GM19455 (cell line): Measurements from ENCODE around the gene QSOX2.
"Not testable (repeated sequence)": the region's sequence is repeated elsewhere in the genome, so short reads cannot be mapped to it uniquely, and the experiment has no call there.

Source experiments
- ATAC-seq: cut with Tn5 transposase; IDR thresholded peaks from one replicate; pipeline ENCODE4 v1.9.1; 2021; ENCODE audit not compliant: unreplicated experiment

Gene QSOX2

DNA sequence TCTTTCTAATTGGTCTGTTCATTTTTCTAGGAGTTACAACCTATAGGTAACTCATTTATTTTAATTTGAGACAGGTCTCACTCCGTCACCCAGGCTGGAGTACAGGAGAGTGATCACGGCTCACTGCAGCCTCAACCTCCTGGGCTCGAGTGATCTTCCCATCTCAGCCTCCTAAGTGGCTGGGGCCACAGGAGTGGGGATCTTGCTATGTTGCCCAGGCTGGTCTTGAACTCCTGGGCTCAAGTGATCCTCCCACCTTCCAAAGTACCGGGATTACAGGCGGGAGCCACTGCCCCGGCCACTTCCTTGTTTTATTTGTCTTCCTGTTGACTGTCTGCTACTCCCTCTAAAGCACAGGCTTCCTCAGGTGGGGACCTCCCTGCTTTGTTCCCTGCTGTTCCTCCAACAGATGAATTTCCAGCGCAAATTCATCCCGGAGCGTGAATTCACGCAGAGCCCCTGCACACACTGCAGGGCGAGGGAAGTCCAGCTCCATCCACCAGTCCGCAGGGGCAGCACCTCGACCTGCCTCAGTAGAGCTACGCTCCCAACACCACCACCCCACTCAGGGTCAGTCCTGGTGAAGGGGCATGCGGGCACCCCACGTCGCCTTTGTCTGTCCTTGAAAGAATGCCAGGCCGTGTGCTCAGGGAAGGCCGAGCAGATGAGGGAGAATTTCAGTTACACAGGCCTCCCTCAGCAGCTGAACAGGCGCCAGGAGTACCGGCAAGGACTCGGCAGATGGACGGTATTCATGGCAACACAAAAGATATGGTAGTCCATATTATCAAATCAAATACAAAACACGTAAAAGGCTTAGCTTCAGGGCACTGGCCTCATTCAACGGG is 6.3 kb downstream of the QSOX2 start:
- ATAC-seq: no peak

DNA sequence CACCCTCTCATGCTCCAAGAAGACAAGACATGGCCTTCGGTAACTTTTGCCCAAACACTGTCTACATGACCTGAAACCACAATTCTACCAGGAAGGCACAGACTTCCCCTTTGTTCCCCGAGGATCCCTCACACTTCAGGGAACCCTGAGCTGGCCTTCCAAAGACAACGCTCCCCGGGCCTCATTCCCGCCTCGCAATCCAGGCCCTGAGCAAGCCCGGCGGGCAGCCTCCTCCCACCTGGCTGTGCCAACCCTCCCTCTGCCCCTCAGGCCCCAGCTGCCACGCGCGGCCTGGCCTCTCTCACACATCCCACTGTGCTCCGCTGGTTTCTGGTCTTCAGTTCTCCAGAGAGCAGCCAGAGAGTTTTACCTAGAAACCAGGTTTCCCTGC is 7.3 kb downstream of the QSOX2 start:
- ATAC-seq: no peak

DNA sequence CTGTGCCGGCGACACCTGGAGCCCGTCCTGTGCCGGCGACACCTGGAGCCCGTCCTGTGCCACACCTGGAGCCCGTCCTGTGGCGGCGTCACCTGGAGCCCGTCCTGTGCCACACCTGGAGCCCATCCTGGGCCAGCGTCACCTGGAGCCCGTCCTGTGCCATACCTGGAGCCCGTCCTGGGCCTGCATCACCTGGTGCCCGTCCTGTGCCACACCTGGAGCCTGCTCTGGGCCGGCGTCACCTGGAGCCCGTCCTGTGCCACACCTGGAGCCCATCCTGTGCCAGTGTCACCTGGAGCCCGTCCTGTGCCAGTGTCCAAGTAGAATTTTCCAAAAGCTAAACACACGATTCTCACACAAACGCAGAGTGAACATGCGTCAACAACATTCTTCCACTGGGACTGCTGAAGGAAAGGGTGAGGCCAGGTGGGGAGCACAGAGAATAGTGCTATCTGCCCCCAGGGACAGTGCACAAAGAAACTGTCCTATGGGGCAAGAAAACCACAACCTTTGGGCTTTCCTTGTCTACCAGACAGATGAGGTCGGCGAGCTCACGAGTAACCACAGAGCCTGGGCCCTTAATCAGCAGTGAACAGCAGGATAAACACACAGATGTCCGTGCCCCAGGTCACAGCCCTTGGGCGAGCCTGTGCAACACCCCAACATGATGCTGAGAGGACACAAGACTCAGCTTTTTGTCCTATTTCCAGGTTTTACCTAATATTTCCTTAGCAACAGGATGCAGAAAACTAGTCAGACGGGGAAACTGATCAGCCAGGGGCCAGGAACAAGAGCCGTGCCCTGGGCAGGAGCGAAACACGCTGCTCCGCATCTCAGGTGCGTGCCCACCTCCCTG is 7.9 kb downstream of the QSOX2 start:
- ATAC-seq: no peak

DNA sequence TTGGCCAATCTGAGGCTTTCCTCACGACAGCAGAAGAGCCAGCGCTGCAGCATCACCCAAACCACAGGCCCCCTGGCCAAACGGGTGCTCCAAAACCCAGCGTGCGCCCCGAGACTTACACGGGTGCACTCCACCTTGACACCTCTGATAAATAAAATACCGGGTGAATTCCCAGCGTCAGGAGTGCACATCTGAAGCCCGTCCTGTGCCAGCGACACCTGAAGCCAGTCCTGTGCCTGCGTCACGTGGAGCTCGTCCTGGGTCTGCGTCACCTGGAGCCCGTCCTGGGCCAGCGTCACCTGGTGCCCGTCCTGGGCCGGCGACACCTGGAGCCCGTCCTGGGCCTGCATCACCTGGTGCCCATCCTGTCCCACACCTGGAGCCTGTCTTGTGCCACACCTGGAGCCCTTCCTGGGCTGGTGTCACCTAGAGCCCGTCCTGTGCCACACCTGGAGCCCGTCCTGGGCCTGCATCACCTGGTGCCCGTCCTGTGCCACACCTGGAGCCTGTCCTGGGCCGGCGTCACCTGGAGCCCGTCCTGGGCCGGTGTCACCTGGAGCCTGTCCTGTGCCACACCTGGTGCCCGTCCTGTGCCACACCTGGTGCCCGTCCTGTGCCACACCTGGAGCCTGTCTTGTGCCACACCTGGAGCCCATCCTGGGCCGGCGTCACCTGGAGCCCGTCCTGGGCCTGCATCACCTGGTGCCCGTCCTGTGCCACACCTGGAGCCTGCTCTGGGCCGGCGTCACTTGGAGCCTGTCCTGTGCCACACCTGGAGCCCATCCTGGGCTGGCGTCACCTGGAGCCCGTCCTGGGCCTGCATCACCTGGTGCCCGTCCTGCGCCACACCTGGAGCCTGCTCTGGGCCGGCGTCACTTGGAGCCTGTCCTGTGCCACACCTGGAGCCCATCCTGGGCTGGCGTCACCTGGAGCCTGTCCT is 8.9 kb downstream of the QSOX2 start:
- not testable (repeated sequence) for ATAC-seq

DNA sequence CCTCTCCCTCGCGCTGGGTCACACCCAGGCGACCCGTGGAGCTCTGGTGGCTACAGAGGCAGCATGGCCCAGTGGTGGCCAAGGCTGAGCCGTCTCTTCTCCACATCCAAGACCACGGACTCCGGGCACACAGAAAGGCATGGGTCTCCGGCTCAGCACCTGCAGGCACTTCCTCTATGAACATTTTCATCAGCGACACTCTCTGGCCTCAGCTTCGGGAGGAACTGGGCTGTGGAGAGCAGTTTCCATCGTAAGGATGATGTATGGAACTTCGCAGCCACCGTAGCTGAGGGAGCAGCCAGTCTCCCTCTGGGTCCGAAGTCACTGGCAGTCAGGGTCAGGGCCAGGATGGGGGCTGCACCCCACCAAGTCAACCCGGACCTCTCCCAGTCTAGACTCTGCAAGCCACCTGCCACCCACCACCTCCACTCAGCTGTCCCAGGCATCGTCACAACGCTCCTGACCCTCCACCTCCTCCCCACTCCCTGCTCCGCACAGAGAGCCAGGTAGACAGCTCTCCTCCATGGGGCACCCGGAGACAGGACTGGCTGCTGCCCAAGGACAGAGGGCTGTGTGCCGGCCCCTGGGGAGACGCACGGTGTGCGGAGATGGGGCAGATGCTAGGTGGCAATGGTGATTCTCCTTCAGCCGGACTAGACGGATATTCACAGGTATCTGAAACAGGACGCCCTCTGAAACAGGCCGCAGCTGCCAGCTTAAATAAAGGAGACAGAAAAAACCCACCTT is 9.7 kb downstream of the QSOX2 start:
- ATAC-seq: no peak

DNA sequence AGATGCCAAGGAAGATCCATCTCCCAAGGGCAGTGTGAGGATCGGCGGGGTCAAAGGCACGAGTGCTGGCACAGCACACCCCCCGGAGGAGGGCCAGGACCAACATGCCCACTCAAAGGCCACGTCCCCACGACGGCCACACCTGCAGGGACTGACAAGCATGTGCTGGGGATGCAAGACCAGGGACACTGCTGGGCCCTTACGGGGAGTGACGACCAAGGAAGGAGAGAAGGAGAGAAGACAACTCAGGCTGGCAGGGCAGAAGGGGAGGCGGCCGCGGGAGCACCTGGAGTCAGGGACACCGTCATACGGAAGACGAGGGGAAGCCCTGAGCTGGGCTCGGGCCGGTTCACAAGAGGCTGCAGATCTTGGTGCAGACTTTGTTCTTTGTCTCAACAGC is 10.4 kb downstream of the QSOX2 start:
- no peak for ATAC-seq

DNA sequence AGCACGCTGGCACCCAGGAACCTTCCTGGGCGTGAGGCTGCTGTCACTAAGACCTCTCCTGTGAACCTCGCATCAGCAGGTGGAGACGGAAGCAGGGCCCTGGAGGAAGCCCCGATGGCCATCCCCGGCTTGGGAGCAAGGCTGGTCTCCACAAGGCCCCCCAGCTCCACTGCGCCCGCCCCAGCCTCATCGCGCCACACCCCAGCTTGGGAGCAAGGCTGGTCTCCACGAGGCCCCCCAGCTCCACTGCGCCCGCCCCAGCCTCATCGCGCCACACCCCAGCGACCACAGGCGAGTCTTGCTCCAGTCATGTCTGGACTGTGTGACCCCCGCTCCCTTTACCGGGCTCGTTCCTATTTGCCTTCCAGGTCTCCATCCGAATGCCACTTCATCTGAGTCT is 11.0 kb downstream of the QSOX2 start:
- ATAC-seq: no peak

DNA sequence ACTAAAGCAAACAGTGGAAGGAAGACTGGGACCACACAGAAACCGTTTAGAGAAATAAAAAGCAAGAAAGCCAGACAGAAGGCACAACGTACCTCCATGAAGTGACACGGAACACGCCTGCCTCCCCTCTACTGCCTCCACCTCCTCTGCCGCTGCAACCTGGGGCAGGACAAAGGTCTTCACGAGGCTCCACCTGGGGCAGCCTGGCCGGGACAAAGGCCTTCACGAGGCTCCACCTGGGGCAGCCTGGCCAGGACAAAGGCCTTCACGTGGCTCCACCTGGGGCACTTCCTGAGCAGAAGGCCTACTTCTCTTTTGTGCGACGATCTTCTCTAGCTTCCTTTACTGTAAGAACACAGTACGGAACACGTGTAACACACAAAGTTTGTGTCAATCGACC is 11.7 kb downstream of the QSOX2 start:
- no peak for ATAC-seq

DNA sequence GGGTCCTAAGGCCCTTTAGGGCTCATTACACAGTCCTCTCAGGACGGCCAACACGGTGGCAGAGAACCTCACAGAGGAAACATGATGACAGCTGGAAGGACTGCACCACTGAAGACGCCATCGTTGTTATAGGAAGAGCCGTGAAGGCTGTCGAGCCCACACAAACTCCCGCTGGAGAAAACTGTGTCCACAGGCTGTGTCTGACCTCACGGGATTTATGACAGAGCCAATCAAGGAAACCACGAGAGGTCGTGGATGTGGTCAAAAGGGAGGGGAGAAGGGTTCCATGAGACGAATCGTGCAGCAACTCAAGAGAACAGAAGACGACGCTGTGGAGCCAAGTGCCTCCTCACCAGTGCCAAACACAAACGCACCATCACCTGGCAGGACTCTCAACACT is 12.2 kb downstream of the QSOX2 start:
- no peak for ATAC-seq

DNA sequence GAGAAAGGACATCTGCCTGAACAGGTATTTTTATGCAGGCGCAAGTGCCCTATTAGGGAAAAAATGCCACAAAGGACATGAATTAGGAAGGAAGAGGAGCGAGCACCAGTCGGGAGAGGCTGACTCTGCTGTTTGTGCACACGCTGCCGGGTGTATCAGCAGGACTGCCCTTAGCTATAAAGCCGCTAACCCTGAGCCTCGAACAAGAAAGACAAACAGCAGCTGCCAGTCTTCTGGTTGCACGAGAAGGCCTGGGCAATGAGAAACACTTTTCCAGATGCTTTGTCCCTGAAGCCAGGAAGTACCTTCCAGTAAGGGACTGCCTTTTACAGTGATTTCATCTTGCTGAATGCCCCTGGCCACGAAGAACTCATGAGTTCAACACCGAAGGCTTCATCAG is 12.6 kb downstream of the QSOX2 start:
- ATAC-seq: no peak

DNA sequence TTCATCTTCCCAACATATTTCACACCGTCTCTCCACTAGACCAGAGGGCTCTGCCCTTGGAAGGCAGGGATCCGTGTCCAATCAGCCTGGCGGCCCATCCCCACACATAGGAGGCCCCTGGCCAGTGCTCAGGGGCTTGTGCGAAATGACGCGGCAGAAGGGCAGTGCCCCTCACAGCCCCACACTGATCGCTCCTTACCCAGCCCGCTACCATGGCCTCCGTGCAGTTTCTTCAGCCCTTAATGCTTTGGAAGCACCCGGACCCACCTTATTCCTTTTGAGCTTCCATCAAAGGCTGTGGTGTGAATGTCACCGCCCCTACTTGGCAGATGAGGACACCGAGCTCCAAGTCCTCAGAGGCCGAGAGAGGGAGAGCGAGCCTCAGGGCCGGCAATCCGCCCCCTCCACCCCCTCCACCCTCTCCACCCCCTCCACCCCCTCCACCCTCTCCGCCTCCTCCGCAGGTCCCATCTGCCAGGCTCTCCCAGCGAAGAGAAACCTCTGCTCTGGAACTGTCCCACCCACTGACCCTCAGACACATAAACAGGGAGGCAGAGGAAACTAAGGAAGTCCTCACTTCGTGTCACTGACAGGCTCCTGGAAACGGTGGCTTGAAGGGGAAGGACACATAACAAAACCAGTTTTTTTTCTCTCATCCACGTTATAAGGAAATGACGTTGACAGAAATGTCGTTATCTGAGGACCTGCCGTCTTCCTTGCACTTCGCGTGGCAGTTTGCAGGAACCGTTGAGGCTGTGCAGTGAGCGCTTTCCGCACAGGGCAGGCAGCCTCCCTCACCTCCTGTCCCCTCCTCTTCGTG is 13.9 kb downstream of the QSOX2 start:
- no peak for ATAC-seq

DNA sequence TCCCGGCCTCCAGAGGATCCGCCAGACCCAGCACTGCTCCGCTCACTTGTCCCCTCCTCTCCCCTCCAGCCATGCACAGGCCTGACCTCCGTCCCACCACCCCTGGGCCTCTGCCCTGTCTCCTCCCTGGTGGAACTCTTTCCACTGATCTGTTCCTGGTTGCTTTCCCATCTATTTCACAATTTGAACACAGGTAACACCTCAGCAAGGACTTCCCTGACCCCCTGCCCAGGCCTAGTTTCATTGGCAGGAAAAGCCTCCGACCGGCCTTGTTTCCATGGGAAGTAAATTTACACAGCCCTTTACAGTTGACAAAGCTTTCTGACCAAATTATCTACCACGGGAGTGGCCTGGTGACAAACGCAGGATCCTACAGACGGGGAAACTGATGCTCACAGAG is 14.8 kb downstream of the QSOX2 start:
- ATAC-seq: no peak

DNA sequence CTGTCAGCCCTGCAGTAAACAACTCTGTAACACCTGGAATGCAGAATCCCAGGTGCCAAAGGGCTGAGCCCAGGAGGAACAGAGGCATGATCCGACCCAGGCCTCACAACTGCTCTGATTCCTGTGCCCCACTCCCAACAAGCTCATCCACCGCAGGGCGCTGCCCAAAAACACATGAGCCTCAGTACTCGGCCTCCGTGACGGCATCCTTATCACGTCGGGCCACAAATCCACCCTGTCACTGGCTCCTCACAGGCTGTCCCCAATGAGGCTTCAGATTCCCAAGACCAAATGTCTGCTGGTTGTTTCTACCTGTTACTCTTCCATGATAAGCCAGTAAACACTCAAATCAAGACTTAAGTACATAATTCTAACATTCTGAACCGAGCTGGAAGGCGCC is 15.2 kb downstream of the QSOX2 start:
- no peak for ATAC-seq

DNA sequence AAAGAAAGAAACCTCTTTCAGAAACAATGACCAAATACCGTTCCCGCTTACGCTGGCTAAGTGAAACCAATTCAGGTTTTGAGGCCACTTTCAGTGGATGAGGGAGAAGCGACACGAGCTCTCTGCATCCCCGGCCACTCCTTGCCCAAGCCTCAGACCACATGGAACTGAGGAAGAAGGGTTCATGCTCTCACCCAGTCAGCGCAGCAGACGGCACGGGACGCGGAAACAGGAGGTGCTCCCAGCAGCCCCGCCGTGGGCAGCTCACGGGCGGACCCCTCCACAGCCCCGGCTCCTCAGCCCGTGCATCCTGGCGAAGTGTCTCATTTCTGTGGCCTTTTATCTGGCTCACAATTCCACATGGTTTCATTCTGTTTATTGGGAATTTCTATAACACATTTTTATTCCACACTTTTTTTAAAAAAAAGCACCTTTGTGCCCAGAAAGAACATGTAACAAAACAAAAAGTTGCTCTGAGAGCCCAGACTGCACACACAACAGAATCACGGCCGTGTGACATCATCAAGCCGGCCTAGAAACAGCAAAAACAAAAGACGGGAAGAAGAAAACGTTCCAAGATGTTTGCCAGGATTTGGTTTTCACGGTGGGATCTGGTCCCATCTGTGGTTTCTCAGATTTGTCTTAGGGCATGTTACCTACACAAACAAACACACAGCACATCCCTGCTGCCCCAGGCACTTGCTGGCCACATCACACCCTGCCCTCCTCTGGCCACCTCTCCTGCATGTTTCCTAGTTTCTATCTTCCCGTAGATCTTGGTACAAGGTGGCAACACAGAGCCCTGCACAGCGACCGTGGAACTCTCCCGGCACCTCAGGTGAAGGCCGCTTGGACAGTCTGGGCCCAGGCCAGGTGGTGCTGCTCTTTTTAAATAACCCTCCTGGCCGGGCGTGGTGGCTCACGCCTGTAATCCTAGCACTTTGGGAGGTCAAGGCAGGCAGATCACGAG is 16.2 kb downstream of the QSOX2 start:
- no peak for ATAC-seq

DNA sequence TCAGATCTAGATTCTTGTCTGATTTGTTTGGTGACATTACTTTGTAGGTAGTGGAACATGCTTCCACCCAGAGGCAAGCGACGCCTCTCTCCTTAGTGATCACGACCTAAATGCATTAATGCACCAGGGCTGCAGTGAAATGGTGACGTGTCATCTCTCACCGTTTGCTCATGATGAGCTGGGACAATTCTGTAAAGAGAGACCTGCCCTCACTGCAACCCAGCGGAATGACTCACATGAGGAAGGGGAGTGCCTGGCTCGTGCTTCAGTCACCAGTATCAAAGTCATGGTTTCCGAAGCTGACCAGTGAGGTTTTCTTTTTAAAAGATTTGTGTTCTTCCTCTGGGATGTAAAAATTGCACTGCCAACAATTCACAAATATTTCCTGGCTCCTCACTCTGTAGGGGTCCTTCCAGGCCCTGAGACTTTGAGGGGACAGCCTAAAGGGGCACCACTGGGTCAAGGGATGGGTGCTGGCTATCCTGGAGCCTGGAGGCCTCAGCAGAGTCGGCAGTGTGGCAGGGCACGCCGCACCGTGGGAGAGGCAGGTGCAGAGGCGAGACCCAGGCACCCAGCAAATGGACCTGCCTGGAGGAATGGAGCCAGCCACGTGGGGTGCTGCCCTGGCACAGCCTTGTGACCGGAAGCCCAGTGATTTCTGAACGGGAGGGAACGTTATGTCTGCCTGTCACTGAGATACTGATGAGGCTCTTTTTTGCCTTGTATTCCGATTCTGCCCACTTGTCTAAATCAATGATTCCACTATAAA is 17.3 kb downstream of the QSOX2 start:
- ATAC-seq: no peak

DNA sequence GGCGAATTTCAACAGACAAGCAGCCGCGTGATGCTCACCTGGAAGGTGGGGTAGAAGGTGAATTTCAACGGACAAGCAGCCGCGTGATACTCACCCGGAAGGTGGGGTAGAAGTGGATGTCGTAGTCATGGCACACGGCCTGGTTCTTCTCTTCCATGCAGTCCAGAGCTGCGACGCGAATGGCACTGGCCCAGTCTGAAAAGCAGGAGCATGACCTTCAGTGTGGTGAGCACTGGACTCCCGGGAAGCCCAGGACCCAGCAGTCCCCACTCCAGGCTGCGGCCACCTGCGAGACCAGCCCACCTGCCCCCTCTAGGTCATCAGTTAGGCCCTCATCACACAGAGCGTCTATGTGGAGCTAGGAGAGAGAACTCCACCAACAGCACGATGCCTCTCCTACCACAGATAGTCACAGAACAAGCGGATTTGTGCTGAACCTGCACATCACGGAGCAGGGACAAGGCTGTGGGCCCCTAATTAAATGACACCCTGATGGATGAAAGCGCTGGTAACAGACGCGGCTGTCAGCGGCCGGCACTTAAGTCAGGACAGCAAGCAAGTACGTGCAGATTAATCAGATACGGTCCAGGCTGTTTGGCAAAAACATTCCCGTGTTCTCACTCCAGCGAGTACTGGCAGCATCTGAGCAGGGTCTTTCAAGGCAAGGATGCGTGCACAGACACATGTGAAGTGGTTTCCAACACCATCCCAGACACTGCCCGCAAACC is 18.8 kb downstream of the QSOX2 start:
- ATAC-seq: no peak
